ENCODE results near the gene IMP4. TPM values are rescaled to one million over a fixed set of nuclear protein-coding genes. Genes with fewer than 3 reads are reported as not detected.

The IMP4 gene
- total and polyA plus RNA-seq, 2 experiments from 2014 or later, result 87.8 to 147 TPM

GRCh38 chr2:130389358-130389757 is 46.7 kb downstream of the IMP4 start:
- DNase-seq (ENCODE audit: low spot score) (no peak), ATAC-seq (no peak)
- no peaks in the 10 kb centered on the region for H3K36me3 Mint-ChIP-seq (ENCODE audit: low read depth)
- no peak overlapping the region for H3K27ac Mint-ChIP-seq
- no peaks in the 10 kb centered on the region for H3K9me2 ChIP-seq (ENCODE audit: insufficient read depth)
- H3K4me1 ChIP-seq (ENCODE audit: insufficient read depth), result peaks cover 7% of the 10 kb centered on the region
- no peaks in the 10 kb centered on the region for H3F3A ChIP-seq (replicated peaks; ENCODE audit: low read depth)
- H3K4me1 Mint-ChIP-seq, result peaks cover 23% of the 10 kb centered on the region
- H3K79me2 ChIP-seq (replicated peaks; ENCODE audit: insufficient read depth), result no peaks in the 10 kb centered on the region
- no peak overlapping the region for H2AFZ ChIP-seq
- peaks cover 8% of the 10 kb centered on the region for H3K27me3 Mint-ChIP-seq (ENCODE audit: insufficient read depth, low read depth, poor library complexity)
- no peak overlapping the region for H3K4me2 ChIP-seq
- no peaks in the 10 kb centered on the region for H3K36me3 ChIP-seq (ENCODE audit: insufficient read depth)
- H3K27ac ChIP-seq (ENCODE audit: low read depth), result no peak overlapping the region
- no peaks in the 10 kb centered on the region for H3K9me3 Mint-ChIP-seq
- TF ChIP-seq CREB1 (CRISPR knock-in tag; IDR thresholded peaks at IDR 0.05; ENCODE audit: low read depth) (no peak), REST (IDR thresholded peaks at IDR 0.05; ENCODE audit: unreplicated experiment) (no peak), NANOG (IDR thresholded peaks at IDR 0.05; ENCODE audit: borderline replicate concordance) (no peak), JUNB (IDR thresholded peaks at IDR 0.05; ENCODE audit: unreplicated experiment) (no peak)
- H3K27me3 ChIP-seq (ENCODE audit: insufficient read depth), result peaks cover 17% of the 10 kb centered on the region
- no peaks in the 10 kb centered on the region for H4K20me1 ChIP-seq (replicated peaks; ENCODE audit: insufficient read depth)
- H3K4me3 ChIP-seq, result no peak overlapping the region
- no peak overlapping the region; the same call in 2 of the 3 replicates for H3K4me3 Mint-ChIP-seq

- H3K27ac ChIP-seq (ENCODE audit: low read depth), result no peak overlapping the region
- no peak overlapping the region for H3K4me3 ChIP-seq
- no peaks in the 10 kb centered on the region for H3K36me3 ChIP-seq (ENCODE audit: insufficient read depth)
- peaks cover 7% of the 10 kb centered on the region for H3K4me1 ChIP-seq (ENCODE audit: insufficient read depth)
- Mint-ChIP-seq H3K27ac (no peak overlapping the region), H3K9me3 (no peaks in the 10 kb centered on the region), H3K4me1 (peaks cover 23% of the 10 kb centered on the region), H3K36me3 (ENCODE audit: low read depth) (no peaks in the 10 kb centered on the region), H3K27me3 (ENCODE audit: insufficient read depth, low read depth, poor library complexity) (peaks cover 8% of the 10 kb centered on the region), H3K4me3 (no peak overlapping the region)
- no peaks in the 10 kb centered on the region for H3K79me2 ChIP-seq (replicated peaks; ENCODE audit: insufficient read depth)
- H4K20me1 ChIP-seq (replicated peaks; ENCODE audit: insufficient read depth), result no peaks in the 10 kb centered on the region
- H3K9me2 ChIP-seq (ENCODE audit: insufficient read depth), result no peaks in the 10 kb centered on the region
- H2AFZ ChIP-seq, result no peak overlapping the region
- peaks cover 17% of the 10 kb centered on the region for H3K27me3 ChIP-seq (ENCODE audit: insufficient read depth)
- H3K4me2 ChIP-seq, result no peak overlapping the region
- H3F3A ChIP-seq (replicated peaks; ENCODE audit: low read depth), result no peaks in the 10 kb centered on the region
- ATAC-seq (no peak), DNase-seq (ENCODE audit: low spot score) (no peak)
- TF ChIP-seq REST (IDR thresholded peaks at IDR 0.05; ENCODE audit: unreplicated experiment) (no peak), JUNB (IDR thresholded peaks at IDR 0.05; ENCODE audit: unreplicated experiment) (no peak)
These were observed 47.1 kb downstream of the IMP4 start for GRCh38 chr2:130389783-130390182.

All from GM23338 (cell line).